HG02981 (cell line): Measurements from ENCODE around the gene NAALADL2.

ENCODE experiments used
- ATAC-seq: cut with Tn5 transposase; IDR thresholded peaks from one replicate; pipeline ENCODE4 v1.9.1; 2021; ENCODE audit warnings: mild to moderate bottlenecking, moderate library complexity; ENCODE audit not compliant: unreplicated experiment

Gene NAALADL2

GRCh38 chr3:175198991-175199783 lies 340.1 kb downstream of the NAALADL2 start:
- no peak for ATAC-seq

GRCh38 chr3:175199961-175200360 lies 340.8 kb downstream of the NAALADL2 start:
- no peak for ATAC-seq

- no peak for ATAC-seq
These were observed 341.4 kb downstream of the NAALADL2 start for GRCh38 chr3:175200391-175201095.

- ATAC-seq = no peak
These were observed 348.2 kb downstream of the NAALADL2 start for GRCh38 chr3:175207361-175207760.

GRCh38 chr3:175208326-175208725 lies 349.2 kb downstream of the NAALADL2 start:
- ATAC-seq = no peak

- no peak for ATAC-seq
These were observed 352.3 kb downstream of the NAALADL2 start for GRCh38 chr3:175211466-175211865.

- ATAC-seq = no peak
These were observed 353.8 kb downstream of the NAALADL2 start for GRCh38 chr3:175212896-175213295.

GRCh38 chr3:175214216-175214615 lies 355.1 kb downstream of the NAALADL2 start:
- no peak for ATAC-seq

GRCh38 chr3:175215833-175216232 lies 356.7 kb downstream of the NAALADL2 start:
- no peak for ATAC-seq

GRCh38 chr3:175222356-175222755 lies 363.2 kb downstream of the NAALADL2 start:
- ATAC-seq = no peak

- no peak for ATAC-seq
These were observed 364.9 kb downstream of the NAALADL2 start for GRCh38 chr3:175224051-175224450.

- no peak for ATAC-seq
These were observed 367.3 kb downstream of the NAALADL2 start for GRCh38 chr3:175226444-175226843.

- no peak for ATAC-seq
These were observed 368.0 kb downstream of the NAALADL2 start for GRCh38 chr3:175227126-175227525.

- no peak for ATAC-seq
These were observed 375.1 kb downstream of the NAALADL2 start for GRCh38 chr3:175233957-175234940.

GRCh38 chr3:175238801-175239200 lies 379.7 kb downstream of the NAALADL2 start:
- no peak for ATAC-seq

- ATAC-seq = no peak
These were observed 381.8 kb downstream of the NAALADL2 start for GRCh38 chr3:175240921-175241320.

- ATAC-seq = no peak
These were observed 383.1 kb downstream of the NAALADL2 start for GRCh38 chr3:175242243-175242642.

- no peak for ATAC-seq
These were observed 387.1 kb downstream of the NAALADL2 start for GRCh38 chr3:175246234-175246633.

GRCh38 chr3:175246766-175247165 lies 387.6 kb downstream of the NAALADL2 start:
- ATAC-seq = no peak

- ATAC-seq = no peak
These were observed 388.5 kb downstream of the NAALADL2 start for GRCh38 chr3:175247629-175248028.

GRCh38 chr3:175248832-175249231 lies 389.7 kb downstream of the NAALADL2 start:
- ATAC-seq = no peak
